HepG2 (cell line): ENCODE data around the gene ARL4D. TPM values are rescaled to one million over a fixed set of nuclear protein-coding genes. Genes with fewer than 3 reads are reported as not detected.

ENCODE experiments used
- ARID3A ChIP-seq: IDR thresholded peaks from 2 replicates; pipeline ENCODE4 v1.6.1; 2012; ENCODE audit warnings: low read depth, low read length, improper control_type of control experiment
- CREBL2 ChIP-seq: sonication (generic); formaldehyde crosslinking; IDR thresholded peaks from 2 replicates; pipeline ENCODE4 v1.8.1; 2023; ENCODE audit warnings: missing genetic modification reagents, mild to moderate bottlenecking, borderline replicate concordance
- GPBP1L1 ChIP-seq: sonication (generic); formaldehyde crosslinking; IDR thresholded peaks from 2 replicates; pipeline ENCODE4 v1.5.0; 2020; ENCODE audit warnings: mild to moderate bottlenecking, missing genetic modification reagents
- HMGXB4 ChIP-seq, 2 experiments: sonication (generic) in 1 of 2; formaldehyde crosslinking in 1 of 2; IDR thresholded peaks; 2 replicates each; pipeline versions ENCODE4 v1.4.0 to v1.6.1; 2018 to 2020; ENCODE audit warnings: missing genetic modification reagents in 2 of 2, borderline replicate concordance in 1 of 2, low read depth in 1 of 2, mild to moderate bottlenecking in 1 of 2, missing biosample characterization in 1 of 2
- MEIS1 ChIP-seq: sonication (generic); formaldehyde crosslinking; IDR thresholded peaks from 2 replicates; pipeline ENCODE4 v1.9.0; 2021; ENCODE audit warnings: mild to moderate bottlenecking, missing genetic modification reagents, moderate library complexity, borderline replicate concordance
- MIER2 ChIP-seq: IDR thresholded peaks from 2 replicates; pipeline ENCODE4 v1.6.1; 2016; ENCODE audit warnings: missing biosample characterization, missing genetic modification reagents
- SAFB2 ChIP-seq: sonication (generic); formaldehyde crosslinking; IDR thresholded peaks from 2 replicates; pipeline ENCODE4 v1.5.1; 2020; ENCODE audit warnings: missing genetic modification reagents, low read depth, mild to moderate bottlenecking, borderline replicate concordance
- SAP130 ChIP-seq: IDR thresholded peaks from 2 replicates; pipeline ENCODE4 v1.6.1; 2016; ENCODE audit warnings: low read depth
- SCMH1 ChIP-seq: sonication (generic); formaldehyde crosslinking; IDR thresholded peaks from 2 replicates; pipeline ENCODE4 v1.9.0; 2021; ENCODE audit warnings: missing genetic modification reagents, mild to moderate bottlenecking, borderline replicate concordance
- STAG1 ChIP-seq: sonication (generic); formaldehyde crosslinking; IDR thresholded peaks from 2 replicates; pipeline ENCODE4 v1.4.0; 2020; ENCODE audit warnings: missing genetic modification reagents
- TCF12 ChIP-seq, 2 experiments: fragments of 450-650 bp in 1 of 2; sonication (generic) in 1 of 2; formaldehyde crosslinking in 1 of 2; IDR thresholded peaks; 2 replicates each; pipeline versions ENCODE4 v1.6.1 to v1.8.0; 2017 to 2022; ENCODE audit warnings: antibody characterized with exemption in 1 of 2, mild to moderate bottlenecking in 1 of 2, missing genetic modification reagents in 1 of 2, moderate library complexity in 1 of 2
- ZNF331 ChIP-seq: sonication (generic); formaldehyde crosslinking; IDR thresholded peaks from 2 replicates; pipeline ENCODE4 v1.4.0; 2020; ENCODE audit warnings: missing genetic modification reagents
- ZNF350 ChIP-seq: sonication (generic); formaldehyde crosslinking; IDR thresholded peaks from 2 replicates; pipeline ENCODE4 v1.4.0; 2020; ENCODE audit warnings: mild to moderate bottlenecking, low read depth, missing genetic modification reagents, borderline replicate concordance
- ZNF652 ChIP-seq: IDR thresholded peaks from 2 replicates; pipeline ENCODE4 v1.6.1; 2016; ENCODE audit warnings: low read depth, borderline replicate concordance
- ZNF672 ChIP-seq: sonication (generic); formaldehyde crosslinking; IDR thresholded peaks from 2 replicates; pipeline ENCODE4 v1.8.1; 2022; ENCODE audit warnings: missing genetic modification reagents
- polyA plus RNA-seq, 8 experiments: library from polyadenylated mRNA; depleted of rRNA in 3 of 8; stranded (reverse) in 7 of 8; unstranded in 1 of 8; fragments of >200 nt; fragmentation: Illumina TruSeq in 4 of 8; extraction: Trizol in 4 of 8; gene quantifications; 2 replicates each; pipeline versions ENCODE4 v1.2.1 to v1.2.3, GENCODE V29; 2011 to 2016; ENCODE audit warnings: low read depth in 4 of 8, missing spikeins in 1 of 8, mixed read lengths in 1 of 8; ENCODE audit not compliant: insufficient read depth in 1 of 8
- total RNA-seq, 5 experiments: library from RNA; depleted of rRNA; stranded (reverse); fragments of >200 nt; fragmentation: Illumina TruSeq; extraction: Trizol; gene quantifications; 2 replicates each; pipeline ENCODE4 v1.2.3, GENCODE V29; 2016; ENCODE audit warnings: low read depth in 1 of 5
- TF ChIP-seq, protein P1 (sequence below): sonication (generic); formaldehyde crosslinking; IDR thresholded peaks from 2 replicates; pipeline ENCODE4 v1.4.0; 2020; ENCODE audit warnings: missing genetic modification reagents
- TF ChIP-seq, protein P2 (sequence below): sonication (generic); formaldehyde crosslinking; IDR thresholded peaks from 2 replicates; pipeline ENCODE4 v1.4.0; 2020; ENCODE audit warnings: missing genetic modification reagents

ARL4D gene
- total and polyA plus RNA-seq, 2 of the 13 experiments (the other 11 are each of a cell fraction or from before 2014, with no cell fraction given): 9.0 to 25.9 TPM

GRCh38 chr17:43389046-43389947 lies 9.5 kb upstream of the ARL4D start (continued):
- no peak for TF ChIP-seq GPBP1L1 (CRISPR knock-in tag)
- TF ChIP-seq MIER2 (CRISPR knock-in tag): no peak
- TF ChIP-seq ARID3A: peak; percentile 81
- 0 out of 2 replicates have a peak, but pooled peaks have one; percentile 31 for TF ChIP-seq ZNF331 (CRISPR knock-in tag)
- TF ChIP-seq STAG1 (CRISPR knock-in tag): peak; percentile 60
- TF ChIP-seq HMGXB4 (CRISPR knock-in tag; IDR thresholded peaks at IDR 0.05; ENCODE audit: borderline replicate concordance in 1 of 2, low read depth in 1 of 2): peak in 1 of 2 experiments; percentile 86; a peak in 2 of 4 replicates
- TF ChIP-seq, protein P1, sequence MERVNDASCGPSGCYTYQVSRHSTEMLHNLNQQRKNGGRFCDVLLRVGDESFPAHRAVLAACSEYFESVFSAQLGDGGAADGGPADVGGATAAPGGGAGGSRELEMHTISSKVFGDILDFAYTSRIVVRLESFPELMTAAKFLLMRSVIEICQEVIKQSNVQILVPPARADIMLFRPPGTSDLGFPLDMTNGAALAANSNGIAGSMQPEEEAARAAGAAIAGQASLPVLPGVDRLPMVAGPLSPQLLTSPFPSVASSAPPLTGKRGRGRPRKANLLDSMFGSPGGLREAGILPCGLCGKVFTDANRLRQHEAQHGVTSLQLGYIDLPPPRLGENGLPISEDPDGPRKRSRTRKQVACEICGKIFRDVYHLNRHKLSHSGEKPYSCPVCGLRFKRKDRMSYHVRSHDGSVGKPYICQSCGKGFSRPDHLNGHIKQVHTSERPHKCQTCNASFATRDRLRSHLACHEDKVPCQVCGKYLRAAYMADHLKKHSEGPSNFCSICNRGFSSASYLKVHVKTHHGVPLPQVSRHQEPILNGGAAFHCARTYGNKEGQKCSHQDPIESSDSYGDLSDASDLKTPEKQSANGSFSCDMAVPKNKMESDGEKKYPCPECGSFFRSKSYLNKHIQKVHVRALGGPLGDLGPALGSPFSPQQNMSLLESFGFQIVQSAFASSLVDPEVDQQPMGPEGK (CRISPR knock-in tag): peak; percentile 65; the same call in 1 of the 2 replicates
- no peak; the same call in 1 of the 2 replicates for TF ChIP-seq SAFB2 (CRISPR knock-in tag)
- TF ChIP-seq, protein P2, sequence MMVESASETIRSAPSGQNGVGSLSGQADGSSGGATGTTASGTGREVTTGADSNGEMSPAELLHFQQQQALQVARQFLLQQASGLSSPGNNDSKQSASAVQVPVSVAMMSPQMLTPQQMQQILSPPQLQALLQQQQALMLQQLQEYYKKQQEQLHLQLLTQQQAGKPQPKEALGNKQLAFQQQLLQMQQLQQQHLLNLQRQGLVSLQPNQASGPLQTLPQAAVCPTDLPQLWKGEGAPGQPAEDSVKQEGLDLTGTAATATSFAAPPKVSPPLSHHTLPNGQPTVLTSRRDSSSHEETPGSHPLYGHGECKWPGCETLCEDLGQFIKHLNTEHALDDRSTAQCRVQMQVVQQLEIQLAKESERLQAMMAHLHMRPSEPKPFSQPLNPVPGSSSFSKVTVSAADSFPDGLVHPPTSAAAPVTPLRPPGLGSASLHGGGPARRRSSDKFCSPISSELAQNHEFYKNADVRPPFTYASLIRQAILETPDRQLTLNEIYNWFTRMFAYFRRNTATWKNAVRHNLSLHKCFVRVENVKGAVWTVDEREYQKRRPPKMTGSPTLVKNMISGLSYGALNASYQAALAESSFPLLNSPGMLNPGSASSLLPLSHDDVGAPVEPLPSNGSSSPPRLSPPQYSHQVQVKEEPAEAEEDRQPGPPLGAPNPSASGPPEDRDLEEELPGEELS: no peak
- no peak for TF ChIP-seq TCF12 (IDR thresholded peaks at IDR 0.05)
- peak; percentile 50; the same call in 1 of the 2 replicates for TF ChIP-seq TCF12 (CRISPR knock-in tag; IDR thresholded peaks at IDR 0.05)
- 0 out of 2 replicates have a peak, but pooled peaks have one; percentile 2 for TF ChIP-seq ZNF350 (CRISPR knock-in tag)
- no peak for TF ChIP-seq SCMH1 (CRISPR knock-in tag)
- TF ChIP-seq ZNF672 (CRISPR knock-in tag): 0 out of 2 replicates have a peak, but pooled peaks have one; percentile 45
- peak; percentile 62; the same call in 1 of the 2 replicates for TF ChIP-seq ZNF652 (CRISPR knock-in tag)
- TF ChIP-seq SAP130 (CRISPR knock-in tag): peak; percentile 62
- TF ChIP-seq CREBL2 (CRISPR knock-in tag): 0 out of 2 replicates have a peak, but pooled peaks have one; percentile 62
- TF ChIP-seq MEIS1 (CRISPR knock-in tag): 0 out of 2 replicates have a peak, but pooled peaks have one; percentile 61
